Osteocyte (in vitro differentiated cells): Measurements from ENCODE around the gene CUL4A. TPM values are rescaled to one million over a fixed set of nuclear protein-coding genes. Genes with fewer than 3 reads are reported as not detected.

Experiments
- DNase-seq: peaks from one replicate; pipeline ENCODE4 v3.0.0; 2021; ENCODE audit warnings: mixed read lengths; ENCODE audit not compliant: unreplicated experiment; ENCODE audit errors: extremely low spot score
- H3K27ac Mint-ChIP-seq: one replicate; pipeline ENCODE4 v1.8.0; 2021; ENCODE audit warnings: mild to moderate bottlenecking, mixed read lengths; ENCODE audit not compliant: unreplicated experiment
- H3K27me3 Mint-ChIP-seq: one replicate; pipeline ENCODE4 v1.8.0; 2021; ENCODE audit warnings: mixed read lengths; ENCODE audit not compliant: unreplicated experiment
- H3K36me3 Mint-ChIP-seq: one replicate; pipeline ENCODE4 v1.8.0; 2021; ENCODE audit warnings: mixed read lengths; ENCODE audit not compliant: unreplicated experiment
- H3K4me1 Mint-ChIP-seq: one replicate; pipeline ENCODE4 v1.8.0; 2021; ENCODE audit warnings: mixed read lengths; ENCODE audit not compliant: unreplicated experiment
- H3K4me3 Mint-ChIP-seq: one replicate; pipeline ENCODE4 v1.8.0; 2021; ENCODE audit warnings: mild to moderate bottlenecking, moderate library complexity, mixed read lengths; ENCODE audit not compliant: unreplicated experiment
- H3K9me3 Mint-ChIP-seq: one replicate; pipeline ENCODE4 v1.8.0; 2021; ENCODE audit warnings: mixed read lengths; ENCODE audit not compliant: unreplicated experiment
- CTCF ChIP-seq: fragments of 200-600 bp; sonication (generic); IDR thresholded peaks from 2 replicates; pipeline ENCODE4 v1.5.0; 2021; ENCODE audit warnings: antibody characterized with exemption, mild to moderate bottlenecking, moderate library complexity
- total RNA-seq: library from RNA; stranded (reverse); gene quantifications from 2 replicates; pipeline ENCODE4 v1.2.1, GENCODE V29; 2021

CUL4A gene
- total RNA-seq, 1 donor from 2014 or later = 76.7 TPM

- H3K27me3 Mint-ChIP-seq = peaks cover 2% of the 10 kb centered on the region
- peak overlapping the region; percentile 12 for H3K27ac Mint-ChIP-seq
- DNase-seq = no peak
- H3K4me3 Mint-ChIP-seq = peak overlapping the region; percentile 16
- no peaks in the 10 kb centered on the region for H3K9me3 Mint-ChIP-seq
- peaks cover 40% of the 10 kb centered on the region for H3K4me1 Mint-ChIP-seq
- no peak for TF ChIP-seq CTCF
- no peaks in the 10 kb centered on the region for H3K36me3 Mint-ChIP-seq
Observed at GRCh38 chr13:113295776-113296175, 86.4 kb downstream of the CUL4A start.

GRCh38 chr13:113296823-113297369 is 87.5 kb downstream of the CUL4A start, which contains the start of gene LAMP1:
Gene LAMP1, plus strand, starts transcription at chr13:113297239. Its CDS starts 196 bp downstream, at chr13:113297435.
- no peak for TF ChIP-seq CTCF
- Mint-ChIP-seq H3K9me3 (no peaks in the 10 kb centered on the region), H3K27me3 (peaks cover 2% of the 10 kb centered on the region), H3K36me3 (no peaks in the 10 kb centered on the region), H3K4me3 (peak within 1 kb of the TSS; percentile 97), H3K27ac (peak within 1 kb of the TSS; percentile 97), H3K4me1 (peaks cover 36% of the 10 kb centered on the region)
- DNase-seq = peak; percentile 100

GRCh38 chr13:113297370-113298042 is 88.1 kb downstream of the CUL4A start:
- Mint-ChIP-seq H3K27ac (peak overlapping the region; percentile 94), H3K4me3 (peak overlapping the region; percentile 89), H3K4me1 (peaks cover 30% of the 10 kb centered on the region), H3K27me3 (peaks cover 2% of the 10 kb centered on the region), H3K36me3 (no peaks in the 10 kb centered on the region), H3K9me3 (no peaks in the 10 kb centered on the region)
- no peak for TF ChIP-seq CTCF
- DNase-seq = peak; percentile 86

GRCh38 chr13:113298043-113298945 is 88.9 kb downstream of the CUL4A start:
- Mint-ChIP-seq H3K27ac (peak overlapping the region; percentile 94), H3K9me3 (no peaks in the 10 kb centered on the region), H3K36me3 (no peaks in the 10 kb centered on the region), H3K4me3 (peak overlapping the region; percentile 89), H3K4me1 (peaks cover 28% of the 10 kb centered on the region), H3K27me3 (peaks cover 2% of the 10 kb centered on the region)
- no peak for DNase-seq
- TF ChIP-seq CTCF = no peak
